NCI-H187 treated with DMSO at 0.1 percent for 48 hours (cell line): ENCODE data around the gene PSPH.
"Not testable (repeated sequence)": the region's sequence is repeated elsewhere in the genome, so short reads cannot be mapped to it uniquely, and the experiment has no call there.

Experiments used
- DNase-seq: peaks from one replicate; lab custom pipeline; 2025; lab: John Stamatoyannopoulos, UW

PSPH gene

GRCh38 chr7:56062382-56062781 lies 11.1 kb upstream of the PSPH start:
- no peak for DNase-seq

GRCh38 chr7:56053993-56054392 lies 2.7 kb upstream of the PSPH start:
- DNase-seq = no peak

GRCh38 chr7:56053379-56053778 lies 2.1 kb upstream of the PSPH start:
- DNase-seq = no peak

- DNase-seq = no peak
Observed at GRCh38 chr7:56051053-56051338, 248 bp downstream of the PSPH start.

GRCh38 chr7:56048763-56049162 lies 2.5 kb downstream of the PSPH start:
- not testable (repeated sequence) for DNase-seq

GRCh38 chr7:56048245-56048644 lies 3.0 kb downstream of the PSPH start:
- no peak for DNase-seq

- DNase-seq = not testable (repeated sequence)
Observed at GRCh38 chr7:56047446-56048116, 3.7 kb downstream of the PSPH start.

GRCh38 chr7:56046721-56047445 lies 4.4 kb downstream of the PSPH start:
- DNase-seq = no peak

- not testable (repeated sequence) for DNase-seq
Observed at GRCh38 chr7:56045758-56046157, 5.5 kb downstream of the PSPH start.

- no peak for DNase-seq
Observed at GRCh38 chr7:56040730-56041129, 10.5 kb downstream of the PSPH start.

- DNase-seq = no peak
Observed at GRCh38 chr7:56033671-56034432, 17.4 kb downstream of the PSPH start.

GRCh38 chr7:56032578-56032977 lies 18.7 kb downstream of the PSPH start:
- DNase-seq = not testable (repeated sequence)

GRCh38 chr7:56031556-56031955 lies 19.7 kb downstream of the PSPH start:
- not testable (repeated sequence) for DNase-seq

- DNase-seq = no peak
Observed at GRCh38 chr7:56030340-56030739, 20.9 kb downstream of the PSPH start.

- DNase-seq = no peak
Observed at GRCh38 chr7:56028942-56029630, 22.2 kb downstream of the PSPH start.

- no peak for DNase-seq
Observed at GRCh38 chr7:56026538-56026937, 24.7 kb downstream of the PSPH start.

- no peak for DNase-seq
Observed at GRCh38 chr7:56023500-56023899, 27.7 kb downstream of the PSPH start.

GRCh38 chr7:56019501-56019900 lies 31.7 kb downstream of the PSPH start:
- DNase-seq = no peak

GRCh38 chr7:56017015-56017414 lies 34.2 kb downstream of the PSPH start:
- DNase-seq = not testable (repeated sequence)

GRCh38 chr7:56009695-56010094 lies 41.5 kb downstream of the PSPH start:
- no peak for DNase-seq

GRCh38 chr7:56007891-56008290 lies 43.4 kb downstream of the PSPH start:
- DNase-seq = no peak

- DNase-seq = no peak
Observed at GRCh38 chr7:56007167-56007652, 44.0 kb downstream of the PSPH start.
